ENCODE results near the gene RETN.

RETN gene

GRCh38 chr19:7680606-7681339, 11.9 kb downstream of the RETN start, which contains the start of gene TRAPPC5:
Gene TRAPPC5 (plus strand): TSS chr19:7680833. CDS start chr19:7682254, 1,421 bp downstream.
- peak; percentile 82 for DNase-seq (ENCODE audit: low spot score)
- TF ChIP-seq CTCF (IDR thresholded peaks at IDR 0.05), result peak; percentile 97
- peak within 1 kb of the TSS; percentile 72 to 82 for H3K27ac ChIP-seq
- peak within 1 kb of the TSS; percentile 87 for H3K4me3 ChIP-seq

- peak; percentile 81 for DNase-seq (ENCODE audit: low spot score)
- Histone ChIP-seq H3K27ac (peak overlapping the region; percentile 72 to 82), H3K4me3 (peak overlapping the region; percentile 87)
- peak; percentile 23 for TF ChIP-seq CTCF (IDR thresholded peaks at IDR 0.05)
Measured at GRCh38 chr19:7681340-7682174, 12.7 kb downstream of the RETN start.

GRCh38 chr19:7682175-7682855, 13.5 kb downstream of the RETN start:
- H3K4me3 ChIP-seq, result peak overlapping the region; percentile 87
- peak overlapping the region in 1 of 2 donors; percentile 82 for H3K27ac ChIP-seq
- no peak for TF ChIP-seq CTCF (IDR thresholded peaks at IDR 0.05)
- no peak for DNase-seq (ENCODE audit: low spot score)

GRCh38 chr19:7685546-7686445, 16.9 kb downstream of the RETN start:
- DNase-seq (ENCODE audit: low spot score), result no peak
- TF ChIP-seq CTCF (IDR thresholded peaks at IDR 0.05), result no peak
- H3K4me3 ChIP-seq, result no peak overlapping the region

GRCh38 chr19:7687177-7687576, 18.3 kb downstream of the RETN start:
- H3K4me3 ChIP-seq, result no peak overlapping the region
- TF ChIP-seq CTCF (IDR thresholded peaks at IDR 0.05), result no peak
- DNase-seq (ENCODE audit: low spot score), result no peak
- H3K27ac ChIP-seq, result no peak overlapping the region

More at GRCh38 chr19:7685546-7686445, 16.9 kb downstream of the RETN start:
- no peak overlapping the region for H3K27ac ChIP-seq

GRCh38 chr19:7689165-7689564, 20.3 kb downstream of the RETN start:
- H3K27ac ChIP-seq, result no peak overlapping the region
- H3K4me3 ChIP-seq, result no peak overlapping the region
- no peak for TF ChIP-seq CTCF (IDR thresholded peaks at IDR 0.05)
- no peak for DNase-seq (ENCODE audit: low spot score)
